Activated CD4-positive, CD25-positive, alpha-beta regulatory T cell treated with anti-CD3 and anti-CD28 coated beads, Interleukin-2, amount 50 U/mL, for 72 hours (primary cell): ENCODE measurements around the gene CSF3R.
"Not testable (repeated sequence)": the region's sequence is repeated elsewhere in the genome, so short reads cannot be mapped to it uniquely, and the experiment has no call there.

ENCODE experiments used
- DNase-seq: peaks from one replicate; pipeline ENCODE4 v3.0.0; 2021

Gene CSF3R

GRCh38 chr1:36512842-36513241, 30.1 kb upstream of the CSF3R start:
- DNase-seq, result no peak

- DNase-seq, result no peak
Measured at GRCh38 chr1:36511804-36512798, 29.4 kb upstream of the CSF3R start.

- not testable (repeated sequence) for DNase-seq
Measured at GRCh38 chr1:36511220-36511619, 28.5 kb upstream of the CSF3R start.

- no peak for DNase-seq
Measured at GRCh38 chr1:36510418-36510817, 27.7 kb upstream of the CSF3R start.

- no peak for DNase-seq
Measured at GRCh38 chr1:36508257-36508656, 25.5 kb upstream of the CSF3R start.

- no peak for DNase-seq
Measured at GRCh38 chr1:36506276-36506920, 23.7 kb upstream of the CSF3R start.

GRCh38 chr1:36503733-36504132, 21.0 kb upstream of the CSF3R start:
- DNase-seq, result no peak

GRCh38 chr1:36503159-36503558, 20.4 kb upstream of the CSF3R start:
- DNase-seq, result no peak

GRCh38 chr1:36502616-36503015, 19.9 kb upstream of the CSF3R start:
- DNase-seq, result no peak

- DNase-seq, result not testable (repeated sequence)
Measured at GRCh38 chr1:36501911-36502310, 19.2 kb upstream of the CSF3R start.

GRCh38 chr1:36497207-36497606, 14.5 kb upstream of the CSF3R start:
- no peak for DNase-seq

- no peak for DNase-seq
Measured at GRCh38 chr1:36494971-36495370, 12.3 kb upstream of the CSF3R start.

- DNase-seq, result no peak
Measured at GRCh38 chr1:36493524-36493923, 10.8 kb upstream of the CSF3R start.

- no peak for DNase-seq
Measured at GRCh38 chr1:36492491-36492890, 9.8 kb upstream of the CSF3R start.

- DNase-seq, result not testable (repeated sequence)
Measured at GRCh38 chr1:36489258-36490051, 6.7 kb upstream of the CSF3R start.

GRCh38 chr1:36487906-36488305, 5.2 kb upstream of the CSF3R start:
- no peak for DNase-seq

- not testable (repeated sequence) for DNase-seq
Measured at GRCh38 chr1:36487336-36487725, 4.6 kb upstream of the CSF3R start.

GRCh38 chr1:36486439-36487335, 4.0 kb upstream of the CSF3R start:
- DNase-seq, result no peak

- no peak for DNase-seq
Measured at GRCh38 chr1:36486093-36486438, 3.4 kb upstream of the CSF3R start.

- DNase-seq, result no peak
Measured at GRCh38 chr1:36484099-36484498, 1.4 kb upstream of the CSF3R start.

- no peak for DNase-seq
Measured at GRCh38 chr1:36481771-36482723, 666 bp downstream of the CSF3R start.
